Ishikawa (cell line): ENCODE data around the gene USP17L19.
"Not testable (repeated sequence)": the region's sequence is repeated elsewhere in the genome, so short reads cannot be mapped to it uniquely, and the experiment has no call there.

ENCODE experiments used
- CEBPB ChIP-seq: IDR thresholded peaks from 2 replicates; pipeline ENCODE4 v1.6.1; 2012
- CREB1 ChIP-seq: IDR thresholded peaks from 2 replicates; pipeline ENCODE4 v1.6.1; 2012; ENCODE audit warnings: low read depth
- EP300 ChIP-seq: IDR thresholded peaks from 2 replicates; pipeline ENCODE4 v1.6.1; 2012; ENCODE audit warnings: borderline replicate concordance
- FOXM1 ChIP-seq: IDR thresholded peaks from 2 replicates; pipeline ENCODE4 v1.6.1; 2012; ENCODE audit warnings: low read depth, borderline replicate concordance
- TAF1 ChIP-seq: IDR thresholded peaks from 2 replicates; pipeline ENCODE4 v1.6.1; 2012; ENCODE audit warnings: low read depth, mild to moderate bottlenecking
- TCF12 ChIP-seq: IDR thresholded peaks from 2 replicates; pipeline ENCODE4 v1.6.1; 2012; ENCODE audit warnings: low read depth
- TEAD4 ChIP-seq: IDR thresholded peaks from 2 replicates; pipeline ENCODE4 v1.6.1; 2012
- YY1 ChIP-seq: IDR thresholded peaks from 2 replicates; pipeline ENCODE4 v1.6.1; 2012; ENCODE audit warnings: low read depth
- ZBTB7A ChIP-seq: IDR thresholded peaks from 2 replicates; pipeline ENCODE4 v1.6.1; 2012; ENCODE audit warnings: low read depth

Gene USP17L19

GRCh38 chr4:9247953-9248680 lies 5.1 kb upstream of the USP17L19 start, which contains the start of gene USP17L18:
Gene USP17L18 (plus strand): TSS chr4:9248630. CDS start chr4:9248630, 0 bp downstream.
- TF ChIP-seq ZBTB7A, FOXM1, CEBPB: not testable (repeated sequence)

- not testable (repeated sequence) for TF ChIP-seq EP300, TEAD4, TCF12
Measured at GRCh38 chr4:9257824-9258223, 4.6 kb downstream of the USP17L19 start, which contains the start of gene USP17L20. Gene USP17L20 (plus strand): TSS chr4:9258124. CDS start chr4:9258124, 0 bp downstream.

GRCh38 chr4:9262572-9262971 lies 9.4 kb downstream of the USP17L19 start, which contains the start of gene USP17L21:
Gene USP17L21 (plus strand): TSS chr4:9262872. CDS start chr4:9262872, 0 bp downstream.
- TF ChIP-seq CREB1, TCF12, TAF1: not testable (repeated sequence)

- not testable (repeated sequence) for TF ChIP-seq YY1, TCF12, ZBTB7A
Measured at GRCh38 chr4:9267319-9267718, 14.1 kb downstream of the USP17L19 start, which contains the start of gene USP17L22. Gene USP17L22 (plus strand): TSS chr4:9267619. CDS start chr4:9267619, 0 bp downstream.
